Hematopoietic multipotent progenitor cell treated with erythropoietin and hydrocortisone succinate and interleukin-3 and kit ligand, for 8 days (in vitro differentiated cells): ENCODE results near the gene OPRL1.
"Not testable (repeated sequence)": the region's sequence is repeated elsewhere in the genome, so short reads cannot be mapped to it uniquely, and the experiment has no call there.

Experiments
- DNase-seq: peaks from one replicate; pipeline ENCODE4 v3.0.0-alpha.2; 2015

The OPRL1 gene

GRCh38 chr20:64088586-64088985, 8.7 kb downstream of the OPRL1 start:
- not testable (repeated sequence) for DNase-seq

DNA sequence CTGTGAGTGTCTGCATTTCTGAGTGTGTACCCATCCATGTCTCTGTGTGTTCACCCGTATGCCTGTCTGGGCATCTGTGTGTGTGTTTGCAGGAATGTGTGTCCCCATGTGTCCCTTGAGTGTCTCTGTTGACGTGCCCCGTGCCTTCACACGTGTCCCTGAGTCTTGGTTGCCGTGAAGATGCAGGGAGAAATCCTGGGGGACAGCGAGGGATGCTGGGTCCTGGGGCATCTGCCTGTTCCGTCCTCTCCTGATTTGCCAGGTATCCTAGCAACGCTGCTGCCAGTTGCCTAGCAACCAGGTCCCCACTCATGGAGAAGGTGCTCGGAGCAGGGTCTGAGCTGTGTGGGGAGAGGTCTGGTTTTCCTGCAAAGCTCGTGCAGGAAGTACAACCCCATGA, 10.3 kb downstream of the OPRL1 start:
- no peak for DNase-seq

DNA sequence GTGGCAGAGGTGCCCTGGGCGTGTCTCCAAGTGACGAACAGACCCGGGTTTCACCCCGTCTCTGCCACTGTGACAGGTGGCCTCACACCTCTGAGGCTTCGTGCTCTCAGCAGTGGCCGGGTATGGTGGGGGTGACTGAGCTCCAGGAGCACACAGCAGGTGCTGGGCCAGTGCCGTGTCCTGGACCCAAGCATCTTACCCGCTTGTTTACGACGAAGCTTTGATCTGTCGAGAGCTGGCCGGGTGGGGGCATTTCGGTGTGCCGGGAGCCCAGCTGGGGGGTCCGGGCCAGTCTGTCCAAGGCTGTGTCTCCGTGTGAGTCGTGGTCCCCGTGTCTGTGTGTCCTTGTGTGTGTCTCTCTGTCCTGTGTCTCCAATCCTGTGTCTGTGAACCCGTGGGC, 11.5 kb downstream of the OPRL1 start:
- no peak for DNase-seq

GRCh38 chr20:64091770-64092169, 11.9 kb downstream of the OPRL1 start:
- no peak for DNase-seq

- no peak for DNase-seq
Observed at GRCh38 chr20:64092258-64093012, 12.6 kb downstream of the OPRL1 start.

GRCh38 chr20:64093013-64093503, 13.2 kb downstream of the OPRL1 start:
- no peak for DNase-seq

DNA sequence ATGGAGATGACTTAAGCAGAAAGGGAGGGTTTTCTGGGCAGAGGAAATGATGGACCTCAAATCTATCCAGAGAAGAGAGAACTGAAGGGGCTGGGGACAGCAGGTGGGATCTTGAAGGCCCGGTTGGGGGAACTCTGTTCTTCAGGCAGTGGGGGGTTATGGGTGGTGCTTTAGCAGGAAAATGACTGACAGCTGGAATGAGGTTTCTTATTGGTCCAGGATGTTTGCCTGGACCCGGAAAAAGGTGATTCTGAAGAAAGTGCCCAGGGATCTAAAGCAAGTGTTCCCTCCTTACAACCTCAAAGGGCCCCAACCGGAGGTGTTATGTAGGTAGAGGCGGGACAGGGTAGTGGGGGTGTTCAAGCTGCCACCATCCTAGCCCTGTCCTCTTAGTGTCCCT, 15.6 kb downstream of the OPRL1 start:
- DNase-seq = no peak

GRCh38 chr20:64095927-64096326, 16.0 kb downstream of the OPRL1 start:
- no peak for DNase-seq

- DNase-seq = no peak
Observed at GRCh38 chr20:64096535-64096934, 16.7 kb downstream of the OPRL1 start.

- DNase-seq = no peak
Observed at GRCh38 chr20:64098471-64099013, 18.7 kb downstream of the OPRL1 start.

DNA sequence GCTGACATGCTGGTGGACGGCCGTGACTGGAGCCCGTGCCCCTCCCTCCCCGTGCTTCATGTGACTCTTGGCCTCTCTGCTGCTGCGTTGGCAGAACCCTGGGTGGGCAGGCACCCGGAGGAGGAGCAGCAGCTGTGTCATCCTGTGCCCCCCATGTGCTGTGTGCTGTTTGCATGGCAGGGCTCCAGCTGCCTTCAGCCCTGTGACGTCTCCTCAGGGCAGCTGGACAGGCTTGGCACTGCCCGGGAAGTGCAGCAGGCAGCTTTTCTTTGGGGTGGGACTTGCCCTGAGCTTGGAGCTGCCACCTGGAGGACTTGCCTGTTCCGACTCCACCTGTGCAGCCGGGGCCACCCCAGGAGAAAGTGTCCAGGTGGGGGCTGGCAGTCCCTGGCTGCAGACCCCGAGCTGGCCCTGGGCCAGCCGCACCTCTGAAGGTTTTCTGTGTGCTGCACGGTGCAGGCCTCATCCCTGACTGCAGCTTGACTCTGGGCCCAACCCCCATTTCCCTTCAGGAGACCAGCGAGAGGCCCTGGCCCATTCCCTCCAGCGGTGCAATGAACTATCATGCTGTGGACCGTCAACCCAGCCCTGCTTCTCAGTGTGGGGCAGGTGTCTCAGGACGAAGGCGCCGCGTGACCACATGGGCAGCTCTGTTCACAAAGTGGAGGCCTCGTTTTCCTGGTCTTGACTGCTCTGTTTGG, 19.4 kb downstream of the OPRL1 start:
- no peak for DNase-seq

DNA sequence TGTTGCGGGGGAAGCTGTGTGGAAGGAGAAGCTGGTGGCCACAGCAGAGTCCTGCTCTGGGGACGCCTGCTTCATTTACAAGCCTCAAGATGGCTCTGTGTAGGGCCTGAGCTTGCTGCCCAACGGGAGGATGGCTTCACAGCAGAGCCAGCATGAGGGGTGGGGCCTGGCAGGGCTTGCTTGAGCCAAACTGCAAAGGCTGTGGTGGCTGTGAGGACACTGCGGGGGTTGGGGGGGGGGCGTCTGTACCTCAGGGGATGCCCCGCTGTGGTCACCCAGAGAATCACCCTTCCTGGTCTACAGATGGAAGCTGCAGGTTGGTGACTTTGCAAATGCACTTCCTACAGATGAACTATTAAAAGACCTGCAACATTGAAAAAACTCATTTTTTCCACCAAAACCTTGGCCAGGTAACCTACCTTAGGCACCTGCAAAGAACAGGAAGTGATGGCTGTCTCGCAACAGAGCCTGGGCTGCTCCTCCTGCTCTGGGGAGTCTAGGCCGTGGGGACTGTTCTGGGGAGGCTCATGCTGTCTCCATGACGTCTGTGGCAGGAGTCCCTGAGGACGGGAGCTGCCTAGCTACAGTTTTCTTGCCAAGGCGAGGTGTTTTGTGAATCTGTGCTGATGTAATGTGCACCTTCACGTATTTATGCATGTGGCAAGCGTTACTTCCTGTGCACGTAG, 20.1 kb downstream of the OPRL1 start:
- no peak for DNase-seq

DNA sequence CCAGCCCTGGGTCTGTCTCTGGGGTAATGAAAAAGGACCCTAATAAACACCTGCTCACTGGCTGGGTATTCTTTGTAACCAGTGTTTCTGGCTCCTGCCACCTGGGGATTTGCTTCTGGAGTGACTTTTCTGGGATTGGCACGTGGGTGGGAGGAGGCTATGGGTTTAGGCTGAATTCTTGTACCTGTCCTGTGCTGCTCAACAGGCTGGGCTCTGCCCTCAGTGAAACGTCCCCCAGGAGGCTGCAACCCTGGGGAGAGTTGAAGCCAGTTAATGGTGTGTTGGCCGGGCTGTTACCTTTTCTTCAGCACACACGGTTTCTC, 20.6 kb downstream of the OPRL1 start:
- no peak for DNase-seq

DNA sequence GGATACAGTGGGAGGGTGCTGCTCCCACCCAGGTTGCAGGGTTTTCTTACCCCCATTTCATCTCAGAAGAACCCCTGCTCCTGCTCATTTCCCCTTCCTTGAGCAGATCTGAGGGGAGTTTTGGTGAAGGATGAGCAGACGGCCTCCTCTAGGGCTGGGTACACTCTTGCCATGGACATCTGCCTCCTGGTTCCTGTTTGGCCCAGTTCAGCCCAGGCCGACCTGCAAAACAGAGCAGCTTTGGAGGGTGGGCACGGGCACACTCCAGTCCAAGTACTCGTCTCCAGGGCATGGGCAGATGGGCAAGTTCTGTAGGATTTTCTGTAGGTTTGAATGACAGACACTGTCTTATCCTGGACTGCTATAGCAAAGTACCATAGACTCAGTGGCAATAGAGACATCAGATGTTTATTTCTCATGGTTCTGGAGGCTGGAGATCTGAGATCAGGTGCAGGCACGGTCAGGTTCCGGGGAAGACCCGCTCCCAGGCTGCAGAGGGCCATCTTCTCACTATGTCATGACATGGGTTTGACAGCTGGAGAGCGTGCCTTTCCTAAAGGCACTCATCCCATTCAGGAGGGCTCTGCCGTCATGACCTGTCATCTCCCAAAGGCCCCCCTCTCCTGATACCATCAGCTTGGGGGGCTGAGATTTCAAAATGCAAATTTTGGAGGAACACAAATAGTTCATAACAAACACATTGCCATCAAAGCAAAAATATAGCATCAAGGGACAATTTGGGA, 21.2 kb downstream of the OPRL1 start:
- DNase-seq = no peak

- no peak for DNase-seq
Observed at GRCh38 chr20:64101731-64102621, 22.1 kb downstream of the OPRL1 start.

GRCh38 chr20:64102647-64103354, 22.9 kb downstream of the OPRL1 start:
- DNase-seq = no peak

DNA sequence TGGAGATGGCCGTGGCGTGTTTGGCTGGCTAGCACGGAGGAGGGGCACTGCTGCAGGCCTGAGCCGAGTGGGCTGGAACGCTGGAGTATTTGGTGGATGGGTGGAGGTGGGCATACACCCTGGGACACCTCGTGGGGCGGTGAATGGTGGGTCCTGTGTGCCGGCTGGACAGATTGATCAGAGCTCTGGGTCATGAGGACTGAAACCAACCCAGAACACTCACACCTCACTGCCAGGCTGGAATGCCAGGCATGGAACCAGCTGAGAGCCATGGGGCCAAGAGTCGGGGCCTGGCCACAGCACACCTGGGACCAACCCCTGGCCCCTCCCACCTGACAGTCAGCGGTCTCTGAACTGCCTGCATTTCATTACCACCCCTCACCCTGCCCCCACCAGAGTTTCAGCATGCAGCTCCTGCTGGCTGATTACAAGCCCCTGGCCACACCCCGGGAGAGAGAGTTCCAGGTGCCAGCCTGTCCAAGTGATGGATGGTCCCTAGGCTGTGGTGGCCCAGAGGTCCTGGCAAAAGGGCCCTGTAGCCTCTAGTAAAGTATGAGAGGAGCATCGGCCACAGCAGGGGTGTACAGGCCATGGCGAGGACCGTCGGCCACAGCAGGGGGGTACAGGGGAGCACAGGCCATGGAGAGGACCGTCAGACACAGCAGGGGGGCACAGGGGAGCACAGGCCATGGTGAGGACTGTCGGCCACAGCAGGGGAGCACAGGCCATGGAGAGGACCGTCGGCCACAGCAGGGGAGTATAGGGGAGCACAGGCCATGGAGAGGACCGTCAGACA, 24.2 kb downstream of the OPRL1 start:
- no peak for DNase-seq

- DNase-seq = no peak
Observed at GRCh38 chr20:64104667-64105451, 25.0 kb downstream of the OPRL1 start.

GRCh38 chr20:64105846-64106434, 26.1 kb downstream of the OPRL1 start:
- DNase-seq = no peak
